H1 (cell line): ENCODE results near the gene VAMP4. TPM values are rescaled to one million over a fixed set of nuclear protein-coding genes. Genes with fewer than 3 reads are reported as not detected.

ENCODE experiments used
- CTCF ChIA-PET: fragments of 300-600 bp; sonication (Branson Sonifier 250); formaldehyde crosslinking; loops from one replicate; lab custom pipeline; 2021; ENCODE audit not compliant: partially characterized antibody; lab: Charles Lee
- POLR2A ChIA-PET: fragments of 300-600 bp; sonication (Branson Sonifier 250); formaldehyde crosslinking; loops from one replicate; lab custom pipeline; 2021; ENCODE audit warnings: inconsistent platforms; ENCODE audit not compliant: partially characterized antibody; lab: Charles Lee
- DNase-seq, 2 experiments: peaks; one replicate each; pipeline versions ENCODE4 v3.0.0 to v3.0.0-alpha.2; 2010 to 2022; ENCODE audit warnings: low spot score in 2 of 2, low read depth in 1 of 2, mixed read lengths in 1 of 2
- FAIRE-seq: peaks from 2 replicates; lab custom pipeline; 2011; peaks lifted over from hg19 to GRCh38; lab: Jason Lieb, UNC
- H2AFZ ChIP-seq: 2 replicates; pipeline ENCODE4 v1.8.1; 2012; ENCODE audit warnings: low read length, inconsistent platforms
- H2AK5ac ChIP-seq: 2 replicates; pipeline ENCODE4 v1.6.1; 2013; ENCODE audit warnings: low read depth, low read length
- H2BK120ac ChIP-seq: replicated peaks from 2 replicates; pipeline ENCODE3; 2013; ENCODE audit warnings: low read depth, low read length, inconsistent platforms
- H2BK12ac ChIP-seq: 2 replicates; pipeline ENCODE4 v1.6.1; 2013; ENCODE audit warnings: low read depth, low read length
- H2BK15ac ChIP-seq: 2 replicates; pipeline ENCODE4 v1.6.1; 2013; ENCODE audit warnings: low read length
- H2BK20ac ChIP-seq: 2 replicates; pipeline ENCODE4 v1.6.1; 2013; ENCODE audit warnings: low read length
- H2BK5ac ChIP-seq: 2 replicates; pipeline ENCODE4 v1.6.1; 2013; ENCODE audit warnings: low read depth, low read length
- H3K14ac ChIP-seq: 2 replicates; pipeline ENCODE4 v1.6.1; 2013; ENCODE audit warnings: inconsistent platforms; ENCODE audit not compliant: insufficient read length
- H3K18ac ChIP-seq: 2 replicates; pipeline ENCODE4 v1.6.1; 2013; ENCODE audit warnings: low read length; ENCODE audit errors: extremely low read depth
- H3K23ac ChIP-seq: 2 replicates; pipeline ENCODE4 v1.6.1; 2013; ENCODE audit warnings: inconsistent platforms; ENCODE audit not compliant: insufficient read length
- H3K23me2 ChIP-seq: 2 replicates; pipeline ENCODE4 v1.6.1; 2013; ENCODE audit warnings: low read depth, low read length
- H3K27ac ChIP-seq: 2 replicates; pipeline ENCODE4 v1.6.1; 2011; ENCODE audit warnings: low read depth, low read length, inconsistent platforms
- H3K27me3 ChIP-seq, 4 experiments: replicated peaks in 1 of 4; 1 replicate in 1 of 4; 2 replicates in 3 of 4; pipeline versions ENCODE4 v1.6.1 to v1.8.1; 2011 to 2013; ENCODE audit warnings: low read length in 3 of 4, mild to moderate bottlenecking in 3 of 4, inconsistent platforms in 2 of 4, mixed read lengths in 2 of 4, moderate library complexity in 1 of 4; ENCODE audit not compliant: control insufficient read depth in 3 of 4, insufficient read depth in 3 of 4; ENCODE audit errors: extremely low read depth in 1 of 4
- H3K36me3 ChIP-seq, 4 experiments: 2 replicates each; pipeline versions ENCODE4 v1.6.1 to v1.8.1; 2011 to 2013; ENCODE audit warnings: mild to moderate bottlenecking in 4 of 4, low read length in 3 of 4, moderate library complexity in 2 of 4, control low read depth in 1 of 4, inconsistent platforms in 1 of 4; ENCODE audit not compliant: insufficient read depth in 4 of 4, control insufficient read depth in 2 of 4
- H3K4ac ChIP-seq: replicated peaks from 2 replicates; pipeline ENCODE3; 2013; ENCODE audit warnings: low read length, low read depth, mixed read lengths, inconsistent platforms; ENCODE audit not compliant: insufficient read length
- H3K4me1 ChIP-seq, 4 experiments: replicated peaks in 1 of 4; 1 replicate in 1 of 4; 2 replicates in 3 of 4; pipeline versions ENCODE4 v1.6.1 to v1.8.1; 2011 to 2013; ENCODE audit warnings: low read length in 3 of 4, inconsistent platforms in 2 of 4, mixed read lengths in 1 of 4; ENCODE audit not compliant: insufficient read depth in 4 of 4, control insufficient read depth in 3 of 4
- H3K4me2 ChIP-seq, 2 experiments: 2 replicates each; pipeline versions ENCODE4 v1.6.1 to v1.8.1; 2011 to 2013; ENCODE audit warnings: low read depth in 2 of 2, low read length in 2 of 2, control low read depth in 1 of 2, inconsistent platforms in 1 of 2, mild to moderate bottlenecking in 1 of 2; ENCODE audit not compliant: insufficient read depth in 1 of 2
- H3K4me3 ChIP-seq, 4 experiments: fragments of 200-600, 300-600 bp in 1 of 4; sonication (generic), shearing (Covaris generic), sonication (Bioruptor Twin) in 1 of 4; 2 replicates each; pipeline versions ENCODE4 v1.5.1 to v1.8.1; 2011 to 2016; ENCODE audit warnings: low read length in 4 of 4, low read depth in 3 of 4, control low read depth in 2 of 4, inconsistent platforms in 2 of 4, mild to moderate bottlenecking in 2 of 4, mixed read lengths in 1 of 4, moderate library complexity in 1 of 4; ENCODE audit not compliant: insufficient read depth in 2 of 4; ENCODE audit errors: extremely low read depth in 1 of 4
- H3K56ac ChIP-seq: replicated peaks from 2 replicates; pipeline ENCODE3; 2013; ENCODE audit warnings: low read depth, mild to moderate bottlenecking, mixed read lengths, low read length, inconsistent platforms; ENCODE audit not compliant: insufficient read length
- H3K79me1 ChIP-seq: 2 replicates; pipeline ENCODE4 v1.6.1; 2013; ENCODE audit warnings: low read depth, low read length, control low read depth
- H3K79me2 ChIP-seq, 2 experiments: 2 replicates each; pipeline versions ENCODE4 v1.6.1 to v1.8.1; 2012 to 2013; ENCODE audit warnings: low read length in 2 of 2, mild to moderate bottlenecking in 2 of 2, inconsistent platforms in 1 of 2; ENCODE audit not compliant: insufficient read depth in 2 of 2, control insufficient read depth in 1 of 2
- H3K9ac ChIP-seq, 4 experiments: replicated peaks in 1 of 4; 1 replicate in 1 of 4; 2 replicates in 3 of 4; pipeline versions ENCODE4 v1.6.1 to v1.8.1; 2011 to 2013; ENCODE audit warnings: low read depth in 3 of 4, low read length in 3 of 4, control low read depth in 2 of 4, mild to moderate bottlenecking in 2 of 4, moderate library complexity in 2 of 4, inconsistent platforms in 1 of 4; ENCODE audit errors: extremely low read depth in 1 of 4
- H3K9me3 ChIP-seq, 2 experiments: 2 replicates each; pipeline versions ENCODE4 v1.6.1 to v1.8.1; 2012 to 2013; ENCODE audit warnings: mild to moderate bottlenecking in 2 of 2, moderate library complexity in 2 of 2, control low read depth in 1 of 2, inconsistent platforms in 1 of 2, low read depth in 1 of 2, low read length in 1 of 2, mixed read lengths in 1 of 2; ENCODE audit not compliant: insufficient read depth in 2 of 2
- H4K20me1 ChIP-seq, 2 experiments: replicated peaks in 1 of 2; 2 replicates each; pipeline versions ENCODE3 to v1.8.1; 2011 to 2013; ENCODE audit warnings: inconsistent platforms in 2 of 2, low read length in 2 of 2, mild to moderate bottlenecking in 1 of 2; ENCODE audit not compliant: insufficient read depth in 2 of 2, control insufficient read depth in 1 of 2
- H4K5ac ChIP-seq: 2 replicates; pipeline ENCODE4 v1.6.1; 2013; ENCODE audit warnings: low read length, low read depth, mixed read lengths, inconsistent platforms; ENCODE audit not compliant: insufficient read length
- H4K8ac ChIP-seq: 2 replicates; pipeline ENCODE4 v1.8.0; 2013; ENCODE audit warnings: mild to moderate bottlenecking, moderate library complexity, low read length, inconsistent platforms; ENCODE audit not compliant: insufficient read depth; ENCODE audit errors: extremely low read depth
- H4K91ac ChIP-seq: replicated peaks from 2 replicates; pipeline ENCODE3; 2013; ENCODE audit warnings: low read length, mixed read lengths, inconsistent platforms; ENCODE audit not compliant: insufficient read length
- ASH2L ChIP-seq: fragments of 200-600, 300-600 bp; sonication (generic); IDR thresholded peaks from one replicate; pipeline ENCODE4 v1.7.1; 2017; ENCODE audit warnings: low read length
- BACH1 ChIP-seq: IDR thresholded peaks from 2 replicates; pipeline ENCODE4 v1.6.1; 2012; ENCODE audit warnings: low read length, improper control_type of control experiment
- CBX8 ChIP-seq: fragments of 300-800, 300-1000 bp; sonication (generic); IDR thresholded peaks from 2 replicates; pipeline ENCODE4 v1.7.1; 2016; ENCODE audit warnings: low read depth, low read length, borderline replicate concordance
- CEBPB ChIP-seq: IDR thresholded peaks from 2 replicates; pipeline ENCODE4 v1.6.1; 2012; ENCODE audit warnings: low read depth, low read length
- E2F6 ChIP-seq: IDR thresholded peaks from 2 replicates; pipeline ENCODE4 v1.6.1; 2012; ENCODE audit warnings: inconsistent platforms
- EP300 ChIP-seq, 2 experiments: IDR thresholded peaks; 1 replicate in 1 of 2; 2 replicates in 1 of 2; pipeline ENCODE4 v1.6.1; 2011 to 2012; ENCODE audit warnings: low read depth in 2 of 2, low read length in 2 of 2, mild to moderate bottlenecking in 2 of 2, borderline replicate concordance in 1 of 2, inconsistent platforms in 1 of 2, moderate library complexity in 1 of 2
- KDM5A ChIP-seq: fragments of 200-600 bp; IDR thresholded peaks from 2 replicates; pipeline ENCODE4 v1.7.1; 2012; ENCODE audit warnings: mild to moderate bottlenecking, low read length, inconsistent platforms, mixed read lengths
- MAFK ChIP-seq: IDR thresholded peaks from 2 replicates; pipeline ENCODE4 v1.6.1; 2012; ENCODE audit warnings: low read depth, mild to moderate bottlenecking, improper control_type of control experiment, low read length
- NANOG ChIP-seq: IDR thresholded peaks from 2 replicates; pipeline ENCODE4 v1.6.1; 2011; ENCODE audit warnings: low read length, low read depth, mild to moderate bottlenecking, inconsistent platforms; ENCODE audit not compliant: insufficient read depth, poor library complexity, severe bottlenecking
- RAD21 ChIP-seq, 2 experiments: IDR thresholded peaks in 1 of 2; conservative IDR thresholded peaks in 1 of 2; 2 replicates each; pipeline ENCODE4 v1.6.1; 2011; ENCODE audit warnings: low read depth in 2 of 2, low read length in 2 of 2, improper control_type of control experiment in 1 of 2, inconsistent platforms in 1 of 2, mild to moderate bottlenecking in 1 of 2, moderate library complexity in 1 of 2
- RXRA ChIP-seq: IDR thresholded peaks from 2 replicates; pipeline ENCODE4 v1.6.1; 2011; ENCODE audit warnings: low read depth, mild to moderate bottlenecking, low read length, moderate library complexity; ENCODE audit not compliant: insufficient read depth
- SAP30 ChIP-seq: fragments of 300-600 bp; sonication (generic); IDR thresholded peaks from 2 replicates; pipeline ENCODE4 v1.7.1; 2012; ENCODE audit warnings: low read length, moderate library complexity, mild to moderate bottlenecking, inconsistent platforms; ENCODE audit not compliant: insufficient read depth, insufficient replicate concordance
- SP4 ChIP-seq: IDR thresholded peaks from 2 replicates; pipeline ENCODE4 v1.6.1; 2012; ENCODE audit warnings: low read length, inconsistent platforms
- WGBS, 2 experiments: shearing (Covaris generic) in 1 of 2; methylation state at CpG; one replicate each; pipeline versions ENCODE4 v1.1.6 to v1.1.7; 2013 to 2015; ENCODE audit warnings: low lambda C conversion rate in 2 of 2, mixed read lengths in 2 of 2, inconsistent platforms in 1 of 2, low coverage in 1 of 2, missing lambda C conversion rate in 1 of 2; ENCODE audit not compliant: insufficient replicate concordance in 2 of 2, insufficient coverage in 1 of 2, insufficient read length in 1 of 2; ENCODE audit errors: extremely low coverage in 1 of 2, missing lambda C conversion rate in 1 of 2; 5-methylcytosine and 5-hydroxymethylcytosine counted together
- polyA plus RNA-seq, 7 experiments: library from polyadenylated mRNA; depleted of rRNA in 3 of 7; stranded (reverse) in 5 of 7; unstranded in 2 of 7; fragments of >200 nt in 5 of 7; fragments of 200-250 nt in 2 of 7; gene quantifications; 1 replicate in 5 of 7; 2 replicates in 1 of 7; 4 replicates in 1 of 7; pipeline versions ENCODE4 v1.2.1 to v1.2.3, GENCODE V29; 2011 to 2013; ENCODE audit warnings: missing spikeins in 2 of 7, mixed read lengths in 2 of 7
- total RNA-seq: library from RNA; stranded (reverse); fragmentation: NEBNext Ultra II Directional; extraction: Animal tissue kit (Norgen Biotek cat#: 25700); gene quantifications from 2 replicates; pipeline ENCODE4 v1.2.1, GENCODE V29; 2021

Gene VAMP4
- total and polyA plus RNA-seq, 2 of the 8 experiments (the other 6 are each of a cell fraction or from before 2014, with no cell fraction given): 1.6 to 13.9 TPM

- FAIRE-seq (no peak), DNase-seq (no peak)
- H3K9ac ChIP-seq: no peak overlapping the region
- H3K9me3 ChIP-seq: peaks cover 11 to 17% of the 10 kb centered on the region in 2 experiments
- H2BK15ac ChIP-seq: no peak overlapping the region
- 0 out of 2 replicates have a peak, but pooled peaks cover 3% of the 10 kb centered on the region for H3K23me2 ChIP-seq
- H4K91ac ChIP-seq: no peak overlapping the region
- no peak overlapping the region for H3K23ac ChIP-seq
- H3K79me1 ChIP-seq: no peaks in the 10 kb centered on the region
- H3K18ac ChIP-seq: no peak overlapping the region
- no peak overlapping the region for H2BK12ac ChIP-seq
- no peak overlapping the region for H4K5ac ChIP-seq
- H3K14ac ChIP-seq: no peak overlapping the region
- H3K4me2 ChIP-seq: no peak overlapping the region
- H4K8ac ChIP-seq: no peak overlapping the region
- H3K4me3 ChIP-seq: no peak overlapping the region
- H3K36me3 ChIP-seq: peaks cover 0 to 3% (median 0%) of the 10 kb centered on the region in 4 experiments; a peak in 1 of 8 replicates
- no peak overlapping the region for H2BK5ac ChIP-seq
- no peak overlapping the region for H3K27ac ChIP-seq
- H4K20me1 ChIP-seq: no peaks in the 10 kb centered on the region
- H3K4me1 ChIP-seq: peaks cover 2 to 12% (median 6%) of the 10 kb centered on the region in 4 experiments; a peak in 4 of 7 replicates
- no peak overlapping the region for H2BK120ac ChIP-seq
- peaks cover 0 to 1% (median 0%) of the 10 kb centered on the region in 4 experiments; a peak in 1 of 7 replicates for H3K27me3 ChIP-seq
- H3K4ac ChIP-seq: no peak overlapping the region
- no peak overlapping the region for H3K56ac ChIP-seq
- H2AFZ ChIP-seq: no peak overlapping the region
- no peak overlapping the region for H2BK20ac ChIP-seq
- ChIA-PET POLR2A (no interaction called here), CTCF (interaction anchor here (1.4 kb wide), 1 partner anchor 44 kb away, joined by 3 read pairs; no protein-coding TSS in a partner anchor)
- H3K79me2 ChIP-seq: no peaks in the 10 kb centered on the region
- WGBS, 2 experiments: 87% methylated on average over 4 of the region's 4 CpGs; no CpG with 5 or more reads in 1 of the 2 experiments
- H2AK5ac ChIP-seq: no peak overlapping the region
- TF ChIP-seq RAD21 (IDR thresholded peaks at IDR 0.05 in 1 of 2, conservative IDR thresholded peaks at IDR 0.05 in 1 of 2; ENCODE audit: low read depth in 2 of 2, low read length in 2 of 2) (no peak), ASH2L (no peak), CEBPB (no peak), CBX8 (no peak), BACH1 (no peak), E2F6 (no peak), EP300 (IDR thresholded peaks at IDR 0.05; ENCODE audit: borderline replicate concordance in 1 of 2, low read depth in 2 of 2, low read length in 2 of 2) (no peak), KDM5A (no peak), NANOG (no peak), SAP30 (no peak), RXRA (no peak), MAFK (no peak), SP4 (no peak)
Observed at GRCh38 chr1:171756856-171757255, 15.0 kb upstream of the VAMP4 start.
